IPS-20b (cell line): ENCODE measurements around the gene HHATL.

Experiments used
- H3K27ac ChIP-seq: one replicate; pipeline ENCODE4 v1.5.1; 2013; ENCODE audit warnings: low read length
- H3K27me3 ChIP-seq: 2 replicates; pipeline ENCODE4 v1.6.1; 2013; ENCODE audit warnings: mild to moderate bottlenecking, low read length, inconsistent platforms; ENCODE audit not compliant: insufficient read depth
- H3K36me3 ChIP-seq: 2 replicates; pipeline ENCODE4 v1.6.1; 2013; ENCODE audit warnings: low read depth, mild to moderate bottlenecking, inconsistent platforms, low read length, moderate library complexity; ENCODE audit not compliant: insufficient read depth
- H3K4me1 ChIP-seq: 2 replicates; pipeline ENCODE4 v1.6.1; 2013; ENCODE audit warnings: mild to moderate bottlenecking, control low read depth, inconsistent platforms, low read length, moderate library complexity; ENCODE audit not compliant: insufficient read depth
- H3K4me3 ChIP-seq: 2 replicates; pipeline ENCODE4 v1.5.1; 2013; ENCODE audit warnings: mild to moderate bottlenecking, low read length, inconsistent platforms
- H3K9ac ChIP-seq: 2 replicates; pipeline ENCODE4 v1.6.1; 2013; ENCODE audit warnings: low read depth, mild to moderate bottlenecking, inconsistent platforms, low read length, moderate library complexity
- H3K9me3 ChIP-seq: 2 replicates; pipeline ENCODE4 v1.6.1; 2013; ENCODE audit warnings: mild to moderate bottlenecking, low read depth, low read length, inconsistent platforms; ENCODE audit not compliant: insufficient read depth

HHATL gene

GRCh38 chr3:42655980-42656679 is 46.5 kb downstream of the HHATL start:
- Histone ChIP-seq H3K4me3 (no peak overlapping the region), H3K9me3 (no peaks in the 10 kb centered on the region), H3K9ac (no peak overlapping the region), H3K27me3 (no peaks in the 10 kb centered on the region), H3K4me1 (peaks cover 21% of the 10 kb centered on the region), H3K36me3 (no peaks in the 10 kb centered on the region), H3K27ac (no peak overlapping the region)

GRCh38 chr3:42655331-42655888 is 47.2 kb downstream of the HHATL start:
- Histone ChIP-seq H3K27ac (no peak overlapping the region), H3K9ac (peak overlapping the region; percentile 69; the same call in 1 of the 2 replicates), H3K4me3 (peak overlapping the region; percentile 64; the same call in 1 of the 2 replicates), H3K9me3 (no peaks in the 10 kb centered on the region), H3K4me1 (peaks cover 25% of the 10 kb centered on the region), H3K27me3 (no peaks in the 10 kb centered on the region), H3K36me3 (no peaks in the 10 kb centered on the region)

- no peaks in the 10 kb centered on the region for H3K9me3 ChIP-seq
- no peaks in the 10 kb centered on the region for H3K27me3 ChIP-seq
- peaks cover 25% of the 10 kb centered on the region for H3K4me1 ChIP-seq
- H3K4me3 ChIP-seq: peak overlapping the region; percentile 70; the same call in 1 of the 2 replicates
- 0 out of 2 replicates have a peak, but pooled peaks cover 4% of the 10 kb centered on the region for H3K36me3 ChIP-seq
- peak overlapping the region; percentile 69 for H3K9ac ChIP-seq
- no peak overlapping the region for H3K27ac ChIP-seq
These were observed 48.0 kb downstream of the HHATL start for GRCh38 chr3:42654331-42655201.

- no peak within 1 kb of the TSS for H3K27ac ChIP-seq
- H3K9me3 ChIP-seq: no peaks in the 10 kb centered on the region
- H3K4me3 ChIP-seq: peak within 1 kb of the TSS; percentile 70
- peak within 1 kb of the TSS; percentile 66 for H3K9ac ChIP-seq
- H3K27me3 ChIP-seq: no peaks in the 10 kb centered on the region
- peaks cover 25% of the 10 kb centered on the region for H3K4me1 ChIP-seq
- peaks cover 12% of the 10 kb centered on the region; the same call in 1 of the 2 replicates for H3K36me3 ChIP-seq
These were observed 48.9 kb downstream of the HHATL start, which contains the start of gene ZBTB47 for GRCh38 chr3:42653560-42654330. TSS of gene ZBTB47 (plus strand) at chr3:42653697. CDS start at chr3:42658356, 4,659 bp downstream.

GRCh38 chr3:42653303-42653559 is 49.4 kb downstream of the HHATL start:
- peaks cover 25% of the 10 kb centered on the region for H3K4me1 ChIP-seq
- peak overlapping the region; percentile 66; the same call in 1 of the 2 replicates for H3K9ac ChIP-seq
- H3K4me3 ChIP-seq: peak overlapping the region; percentile 70; the same call in 1 of the 2 replicates

GRCh38 chr3:42652611-42653302 is 49.8 kb downstream of the HHATL start:
- H3K27ac ChIP-seq: no peak overlapping the region
- H3K4me1 ChIP-seq: peaks cover 30% of the 10 kb centered on the region
- H3K4me3 ChIP-seq: peak overlapping the region; percentile 70; the same call in 1 of the 2 replicates
- H3K36me3 ChIP-seq: peaks cover 22% of the 10 kb centered on the region
- H3K9ac ChIP-seq: no peak overlapping the region
- H3K27me3 ChIP-seq: no peaks in the 10 kb centered on the region
- no peaks in the 10 kb centered on the region for H3K9me3 ChIP-seq

More at GRCh38 chr3:42653303-42653559, 49.4 kb downstream of the HHATL start:
- Histone ChIP-seq H3K27ac (no peak overlapping the region), H3K27me3 (no peaks in the 10 kb centered on the region), H3K36me3 (peaks cover 17% of the 10 kb centered on the region), H3K9me3 (no peaks in the 10 kb centered on the region)

- Histone ChIP-seq H3K4me1 (peaks cover 35% of the 10 kb centered on the region), H3K27ac (no peak overlapping the region), H3K27me3 (no peaks in the 10 kb centered on the region), H3K9ac (no peak overlapping the region), H3K36me3 (peaks cover 27% of the 10 kb centered on the region), H3K9me3 (no peaks in the 10 kb centered on the region), H3K4me3 (no peak overlapping the region)
These were observed 50.4 kb downstream of the HHATL start for GRCh38 chr3:42652251-42652610.

GRCh38 chr3:42651248-42652091 is 51.1 kb downstream of the HHATL start:
- no peak overlapping the region for H3K9ac ChIP-seq
- no peak overlapping the region for H3K27ac ChIP-seq
- peaks cover 35% of the 10 kb centered on the region for H3K36me3 ChIP-seq
- no peak overlapping the region for H3K4me3 ChIP-seq
- peaks cover 40% of the 10 kb centered on the region for H3K4me1 ChIP-seq
- no peaks in the 10 kb centered on the region for H3K9me3 ChIP-seq
- no peaks in the 10 kb centered on the region for H3K27me3 ChIP-seq

- H3K4me1 ChIP-seq: peaks cover 34% of the 10 kb centered on the region
- no peaks in the 10 kb centered on the region for H3K9me3 ChIP-seq
- H3K27ac ChIP-seq: peak overlapping the region; percentile 29
- H3K9ac ChIP-seq: no peak overlapping the region
- H3K4me3 ChIP-seq: no peak overlapping the region
- no peaks in the 10 kb centered on the region for H3K27me3 ChIP-seq
- peaks cover 52% of the 10 kb centered on the region for H3K36me3 ChIP-seq
These were observed 52.8 kb downstream of the HHATL start for GRCh38 chr3:42649783-42650182.

- H3K36me3 ChIP-seq: peaks cover 60% of the 10 kb centered on the region
- H3K4me1 ChIP-seq: peaks cover 34% of the 10 kb centered on the region
- no peaks in the 10 kb centered on the region for H3K27me3 ChIP-seq
- no peaks in the 10 kb centered on the region for H3K9me3 ChIP-seq
- H3K9ac ChIP-seq: no peak overlapping the region
- H3K27ac ChIP-seq: no peak overlapping the region
- no peak overlapping the region for H3K4me3 ChIP-seq
These were observed 53.6 kb downstream of the HHATL start for GRCh38 chr3:42649006-42649405.
